Activated T-cell treated with anti-CD3 and anti-CD28 coated beads, Interleukin-2, amount 50 U/mL, for 24 hours (primary cell): ENCODE results near the gene BIRC2.
A peak's percentile ranks its signal among the peaks of the same experiment; 100 is the strongest.

ENCODE experiments used
- DNase-seq: peaks from one replicate; pipeline ENCODE4 v3.0.0-alpha.2; 2020
- H3K27ac Mint-ChIP-seq: 2 replicates; pipeline ENCODE4 v1.8.0; 2020; ENCODE audit warnings: mild to moderate bottlenecking, mixed read lengths
- H3K27me3 Mint-ChIP-seq: 2 replicates; pipeline ENCODE4 v1.8.0; 2020; ENCODE audit warnings: mixed read lengths
- H3K36me3 Mint-ChIP-seq: 2 replicates; pipeline ENCODE4 v1.8.0; 2020; ENCODE audit warnings: low read depth, mixed read lengths
- H3K4me1 Mint-ChIP-seq: 2 replicates; pipeline ENCODE4 v1.8.0; 2020; ENCODE audit warnings: low read depth, mixed read lengths
- H3K4me3 Mint-ChIP-seq: 2 replicates; pipeline ENCODE4 v1.8.0; 2020; ENCODE audit warnings: mild to moderate bottlenecking, moderate library complexity, mixed read lengths
- H3K9me3 Mint-ChIP-seq: 2 replicates; pipeline ENCODE4 v1.8.0; 2020; ENCODE audit warnings: mixed read lengths

BIRC2 gene

DNA sequence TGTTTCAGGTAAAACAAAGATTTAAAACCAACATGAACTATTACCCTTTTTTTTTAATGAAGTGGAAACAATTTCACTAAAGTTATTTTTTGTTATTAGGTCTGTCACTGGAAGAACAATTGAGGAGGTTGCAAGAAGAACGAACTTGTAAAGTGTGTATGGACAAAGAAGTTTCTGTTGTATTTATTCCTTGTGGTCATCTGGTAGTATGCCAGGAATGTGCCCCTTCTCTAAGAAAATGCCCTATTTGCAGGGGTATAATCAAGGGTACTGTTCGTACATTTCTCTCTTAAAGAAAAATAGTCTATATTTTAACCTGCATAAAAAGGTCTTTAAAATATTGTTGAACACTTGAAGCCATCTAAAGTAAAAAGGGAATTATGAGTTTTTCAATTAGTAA lies 30.9 kb downstream of the BIRC2 start:
- Mint-ChIP-seq H3K4me1 (peaks cover 35% of the 10 kb centered on the region), H3K9me3 (no peaks in the 10 kb centered on the region), H3K36me3 (peaks cover 72% of the 10 kb centered on the region), H3K27me3 (no peaks in the 10 kb centered on the region), H3K27ac (no peak overlapping the region), H3K4me3 (no peak overlapping the region)
- no peak for DNase-seq

DNA sequence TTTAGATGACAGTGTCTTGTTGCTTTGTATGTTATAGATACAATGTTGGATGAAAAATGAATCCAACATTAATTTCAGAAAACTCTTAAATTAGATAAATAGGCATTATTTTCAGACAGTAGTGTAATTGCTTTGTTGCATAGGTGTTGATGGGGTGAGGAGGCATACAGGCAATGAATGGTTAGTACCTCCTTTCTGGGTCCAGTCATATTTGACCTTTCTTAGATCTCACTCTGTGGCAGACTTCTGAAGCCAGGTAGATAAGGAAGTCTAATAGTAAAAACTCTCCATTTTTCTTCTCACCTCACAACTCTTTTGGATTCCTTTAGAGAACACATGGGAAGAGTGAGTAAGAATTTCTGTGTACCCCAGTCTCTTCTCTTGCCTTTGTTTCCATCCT lies 31.8 kb downstream of the BIRC2 start:
- Mint-ChIP-seq H3K4me3 (no peak overlapping the region), H3K9me3 (no peaks in the 10 kb centered on the region), H3K27ac (peak overlapping the region; percentile 56), H3K4me1 (peaks cover 33% of the 10 kb centered on the region), H3K36me3 (peaks cover 76% of the 10 kb centered on the region), H3K27me3 (no peaks in the 10 kb centered on the region)
- DNase-seq: no peak

DNA sequence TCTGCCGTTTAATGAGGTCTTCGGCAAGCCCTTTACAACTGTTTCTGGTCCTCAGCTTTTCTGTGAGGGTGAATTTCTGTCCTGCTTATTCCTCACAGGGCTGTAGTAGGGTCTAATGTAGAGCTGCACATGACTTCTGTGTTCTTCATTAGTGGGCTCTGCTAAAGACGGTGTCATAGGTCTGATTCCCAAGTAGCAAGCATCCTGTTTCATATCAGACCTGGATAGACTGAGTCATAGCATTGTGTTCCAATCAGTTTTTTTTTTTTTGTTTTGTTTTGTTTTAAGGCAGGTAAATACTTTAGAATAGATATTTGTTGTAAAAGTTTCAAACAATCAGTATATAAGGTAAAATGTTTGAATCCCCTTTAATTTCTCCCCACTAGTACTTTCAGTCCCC lies 35.4 kb downstream of the BIRC2 start:
- peak overlapping the region; percentile 9 for H3K27ac Mint-ChIP-seq
- H3K4me1 Mint-ChIP-seq: peaks cover 39% of the 10 kb centered on the region
- no peak overlapping the region for H3K4me3 Mint-ChIP-seq
- H3K9me3 Mint-ChIP-seq: no peaks in the 10 kb centered on the region
- DNase-seq: no peak
- peaks cover 84% of the 10 kb centered on the region for H3K36me3 Mint-ChIP-seq
- no peaks in the 10 kb centered on the region for H3K27me3 Mint-ChIP-seq

DNA sequence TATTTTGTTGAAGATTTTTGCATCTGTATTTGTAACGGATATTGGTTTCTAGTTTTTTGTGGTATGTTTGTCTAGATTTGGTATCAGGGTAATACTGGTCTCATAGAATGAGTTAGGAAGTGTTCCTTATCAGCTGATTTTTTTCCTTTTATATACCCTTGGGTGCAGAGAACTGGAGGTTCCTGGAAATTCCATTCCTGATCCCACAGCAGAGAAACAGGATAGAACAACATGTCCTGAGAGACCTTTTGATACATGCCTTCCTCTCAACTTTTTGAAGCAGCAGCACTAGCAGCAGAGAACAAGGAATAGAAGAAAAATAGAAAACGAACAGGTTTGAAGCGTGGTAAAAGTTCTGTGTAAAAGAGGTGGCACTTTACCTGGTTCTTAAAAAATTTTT lies 36.8 kb downstream of the BIRC2 start:
- no peaks in the 10 kb centered on the region for H3K27me3 Mint-ChIP-seq
- no peak overlapping the region for H3K4me3 Mint-ChIP-seq
- peaks cover 80% of the 10 kb centered on the region for H3K36me3 Mint-ChIP-seq
- DNase-seq: no peak
- no peak overlapping the region for H3K27ac Mint-ChIP-seq
- peaks cover 34% of the 10 kb centered on the region for H3K4me1 Mint-ChIP-seq
- no peaks in the 10 kb centered on the region for H3K9me3 Mint-ChIP-seq

DNA sequence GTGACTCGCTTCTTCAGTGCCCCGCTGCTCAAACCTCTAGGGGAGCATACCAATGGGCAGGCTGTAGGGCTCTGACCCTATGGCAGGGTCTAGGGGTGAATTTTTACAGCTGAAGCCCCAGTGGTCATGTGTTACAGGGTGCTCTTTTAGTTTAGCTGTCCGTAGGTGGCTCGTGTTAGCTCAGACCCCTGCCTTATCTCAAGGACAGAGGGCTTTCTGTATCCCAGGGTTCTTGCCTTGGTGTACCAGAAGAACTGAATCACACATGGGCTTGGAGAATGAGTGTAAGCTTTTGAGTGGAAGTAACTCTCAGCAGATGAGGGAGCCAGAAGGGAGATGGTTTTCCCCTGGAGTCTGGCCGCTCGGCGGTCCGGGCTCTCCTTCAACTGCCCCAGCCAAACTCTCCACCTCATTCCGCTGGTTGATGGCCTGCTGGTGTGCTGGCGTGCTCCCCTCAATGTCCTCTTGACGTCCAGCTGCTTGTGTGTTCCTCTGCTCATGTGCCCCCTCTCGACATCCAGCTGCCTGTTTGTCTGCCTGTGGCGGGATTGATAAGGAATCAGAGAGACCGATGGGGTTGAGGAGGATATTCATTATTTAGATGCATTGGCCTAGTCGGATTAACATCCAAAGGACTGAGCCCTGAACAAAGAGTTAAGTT lies 37.5 kb downstream of the BIRC2 start:
- no peak for DNase-seq
- Mint-ChIP-seq H3K4me1 (peaks cover 37% of the 10 kb centered on the region), H3K27me3 (no peaks in the 10 kb centered on the region), H3K4me3 (no peak overlapping the region), H3K27ac (peak overlapping the region; percentile 53), H3K9me3 (no peaks in the 10 kb centered on the region), H3K36me3 (peaks cover 80% of the 10 kb centered on the region)

DNA sequence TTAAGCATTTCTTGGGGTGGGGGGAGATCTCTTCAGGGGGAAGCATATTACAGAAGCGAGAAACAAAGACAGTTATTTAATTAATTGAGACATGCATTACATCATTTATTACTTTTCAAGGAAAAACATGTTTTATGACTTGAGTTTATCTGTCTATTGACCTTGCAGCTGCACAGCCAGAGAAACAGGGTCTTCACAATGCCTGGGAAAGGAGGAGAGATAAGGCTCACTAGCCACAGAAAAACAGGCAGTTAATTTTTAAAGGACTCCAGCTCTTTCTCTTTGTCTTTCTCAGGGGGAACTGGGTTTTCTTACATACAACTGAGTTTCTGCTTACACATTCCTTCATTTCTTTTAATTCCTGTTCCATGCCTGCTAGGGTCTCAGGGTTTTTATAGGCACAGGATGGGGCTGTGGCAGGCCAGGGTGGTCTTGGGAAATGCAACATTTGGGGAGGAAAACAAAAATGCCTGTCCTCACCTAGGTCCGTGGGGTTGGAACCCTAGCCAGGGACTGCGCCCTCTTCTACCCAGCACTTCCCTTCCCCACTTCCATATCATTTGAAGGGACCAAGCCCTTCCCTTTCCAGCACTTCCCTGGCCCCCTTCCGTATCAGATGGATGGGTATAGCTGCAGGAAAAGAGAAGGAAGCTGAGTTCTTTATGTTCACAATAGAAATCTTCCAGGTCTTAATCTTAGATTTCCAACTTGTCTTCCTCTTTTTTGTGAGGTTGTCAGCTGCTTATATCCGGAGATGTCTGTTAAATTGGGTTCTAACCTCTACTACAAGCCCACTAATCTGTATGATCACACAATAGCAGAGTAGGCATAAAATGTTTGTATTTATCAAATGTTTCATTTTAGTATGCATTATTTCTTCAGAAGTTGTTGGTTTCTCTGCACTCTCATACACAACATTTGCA lies 38.3 kb downstream of the BIRC2 start:
- peak overlapping the region; percentile 53 for H3K27ac Mint-ChIP-seq
- peaks cover 74% of the 10 kb centered on the region for H3K36me3 Mint-ChIP-seq
- H3K4me3 Mint-ChIP-seq: no peak overlapping the region
- H3K27me3 Mint-ChIP-seq: no peaks in the 10 kb centered on the region
- no peak for DNase-seq
- peaks cover 40% of the 10 kb centered on the region for H3K4me1 Mint-ChIP-seq
- H3K9me3 Mint-ChIP-seq: no peaks in the 10 kb centered on the region

DNA sequence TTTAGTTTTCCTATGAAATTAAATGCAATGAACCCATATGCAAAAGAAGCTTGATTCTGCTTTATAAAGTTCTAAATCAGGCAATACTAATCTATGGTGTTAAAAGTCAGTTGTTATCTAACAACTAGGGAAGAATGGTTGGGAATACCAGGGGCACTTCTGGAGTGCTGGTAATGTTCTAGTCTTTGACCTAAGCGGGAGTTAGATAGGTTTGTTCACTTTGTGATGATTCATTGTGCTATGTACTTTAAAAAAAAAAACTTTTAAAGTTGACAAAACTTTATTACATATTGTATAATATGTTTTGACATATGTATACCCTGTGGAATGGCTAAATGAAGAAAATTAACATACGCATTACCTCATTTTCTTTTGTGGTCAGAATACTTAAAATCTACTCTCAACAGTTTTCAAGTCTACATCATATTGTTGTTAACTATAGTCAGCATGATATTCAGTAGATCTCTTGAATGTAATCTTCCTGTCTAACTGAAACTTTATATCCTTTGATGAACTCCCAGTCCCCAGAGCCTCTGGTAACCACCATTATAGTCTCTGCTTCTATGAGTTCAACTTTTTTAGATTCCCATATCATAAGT lies 39.2 kb downstream of the BIRC2 start:
- peak overlapping the region; percentile 34 for H3K27ac Mint-ChIP-seq
- no peak for DNase-seq

DNA sequence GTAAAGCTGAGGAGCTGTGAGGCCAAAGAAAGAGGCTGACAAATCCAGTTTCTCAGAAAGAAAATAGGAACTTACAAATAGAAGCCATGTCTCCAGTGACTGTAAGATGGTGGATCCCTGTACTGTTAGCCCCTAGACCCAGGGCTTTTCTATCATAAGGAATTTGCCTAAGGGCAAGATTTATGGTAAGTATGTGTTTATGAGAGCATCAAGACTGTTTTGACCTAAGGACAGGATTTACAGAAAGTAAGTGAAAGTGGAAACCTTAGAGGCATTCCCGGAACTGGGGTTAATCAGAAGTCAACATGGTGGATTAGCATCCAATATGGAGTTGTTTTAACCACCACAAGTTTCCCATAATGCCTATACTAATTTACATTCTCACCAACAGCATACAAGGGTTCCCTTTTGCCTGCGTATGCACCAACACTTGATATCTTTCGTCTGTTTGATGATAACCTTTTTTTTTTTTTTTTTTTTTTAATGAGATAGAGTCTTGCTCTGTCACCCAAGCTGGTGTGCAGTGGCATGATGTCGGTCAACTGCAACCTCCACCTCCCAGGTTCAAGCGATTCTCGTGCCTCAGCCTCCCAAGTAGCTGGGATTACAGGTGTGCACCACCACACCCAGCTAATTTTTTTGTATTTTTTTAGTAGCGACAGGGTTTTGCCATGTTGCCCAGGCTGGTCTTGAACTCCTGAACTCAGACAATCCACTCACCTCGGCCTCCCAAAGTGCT lies 40.2 kb downstream of the BIRC2 start:
- H3K36me3 Mint-ChIP-seq: peaks cover 76% of the 10 kb centered on the region
- H3K4me3 Mint-ChIP-seq: no peak overlapping the region
- H3K27me3 Mint-ChIP-seq: no peaks in the 10 kb centered on the region
- DNase-seq: no peak
- H3K9me3 Mint-ChIP-seq: no peaks in the 10 kb centered on the region
- H3K4me1 Mint-ChIP-seq: peaks cover 47% of the 10 kb centered on the region
- H3K27ac Mint-ChIP-seq: peak overlapping the region; percentile 34

More for the DNA sequence above, 39.2 kb downstream of the BIRC2 start:
- Mint-ChIP-seq H3K9me3 (no peaks in the 10 kb centered on the region), H3K36me3 (peaks cover 73% of the 10 kb centered on the region), H3K4me1 (peaks cover 45% of the 10 kb centered on the region), H3K4me3 (no peak overlapping the region), H3K27me3 (no peaks in the 10 kb centered on the region)

DNA sequence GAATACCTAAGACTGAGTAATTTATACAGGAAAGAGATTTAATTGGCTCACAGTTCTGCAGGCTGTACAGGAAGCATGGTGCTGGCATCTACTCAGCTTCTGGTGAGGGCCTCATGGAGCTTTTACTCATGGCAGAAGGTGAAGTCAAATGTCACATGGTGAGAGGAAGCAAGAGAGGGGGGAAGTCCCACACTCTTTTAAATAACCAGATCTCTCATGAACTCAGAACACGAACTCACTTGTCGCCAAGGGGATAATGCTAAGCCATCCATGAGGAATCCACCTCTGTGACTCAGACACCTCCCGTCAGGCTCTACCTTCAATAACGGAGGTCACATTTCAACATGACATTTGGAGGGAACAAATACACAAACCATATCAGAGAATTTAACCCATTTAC lies 42.2 kb downstream of the BIRC2 start:
- H3K4me3 Mint-ChIP-seq: no peak overlapping the region
- peaks cover 59% of the 10 kb centered on the region for H3K4me1 Mint-ChIP-seq
- no peak for DNase-seq
- peaks cover 84% of the 10 kb centered on the region for H3K36me3 Mint-ChIP-seq
- no peaks in the 10 kb centered on the region for H3K9me3 Mint-ChIP-seq
- H3K27ac Mint-ChIP-seq: peak overlapping the region; percentile 52
- no peaks in the 10 kb centered on the region for H3K27me3 Mint-ChIP-seq

DNA sequence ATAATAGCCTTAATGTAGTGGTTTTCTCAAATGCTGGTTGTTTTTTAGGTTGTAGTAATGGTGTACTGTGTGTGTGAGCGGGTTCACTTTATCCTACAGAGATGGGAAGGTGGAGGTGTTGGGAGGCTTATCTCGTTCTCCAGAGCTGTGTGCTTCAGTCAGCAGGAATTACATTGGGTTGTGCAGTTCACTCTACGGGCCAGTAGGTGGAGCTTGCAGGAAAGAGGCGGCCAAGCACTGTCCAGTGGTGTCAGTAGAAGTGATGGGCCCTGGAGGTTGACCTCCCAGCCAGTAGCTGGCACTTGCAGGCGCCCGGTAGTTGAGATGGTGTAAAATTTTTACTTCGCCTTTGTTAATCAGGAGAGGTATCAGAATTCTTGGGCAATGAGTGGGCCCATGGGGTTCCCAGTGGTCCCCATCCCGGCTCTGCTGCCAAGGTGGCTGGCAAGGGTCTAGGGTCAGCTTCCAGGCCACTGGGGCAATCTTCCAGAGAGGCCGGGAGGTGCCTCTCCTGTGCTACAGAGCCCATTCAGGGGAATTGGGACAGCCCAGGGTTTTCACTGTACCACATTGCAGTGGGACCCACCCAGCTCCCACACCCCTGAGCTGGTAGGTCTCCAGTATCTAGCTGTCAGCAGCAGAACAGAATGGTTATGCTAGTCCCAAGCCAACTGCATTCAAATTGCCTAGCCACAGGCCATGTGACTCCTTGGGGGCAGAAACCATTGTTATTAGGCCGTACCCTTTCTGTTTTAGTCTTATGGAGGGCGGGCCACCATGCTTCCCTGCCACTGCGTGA lies 43.9 kb downstream of the BIRC2 start:
- peak; percentile 64 for DNase-seq

DNA sequence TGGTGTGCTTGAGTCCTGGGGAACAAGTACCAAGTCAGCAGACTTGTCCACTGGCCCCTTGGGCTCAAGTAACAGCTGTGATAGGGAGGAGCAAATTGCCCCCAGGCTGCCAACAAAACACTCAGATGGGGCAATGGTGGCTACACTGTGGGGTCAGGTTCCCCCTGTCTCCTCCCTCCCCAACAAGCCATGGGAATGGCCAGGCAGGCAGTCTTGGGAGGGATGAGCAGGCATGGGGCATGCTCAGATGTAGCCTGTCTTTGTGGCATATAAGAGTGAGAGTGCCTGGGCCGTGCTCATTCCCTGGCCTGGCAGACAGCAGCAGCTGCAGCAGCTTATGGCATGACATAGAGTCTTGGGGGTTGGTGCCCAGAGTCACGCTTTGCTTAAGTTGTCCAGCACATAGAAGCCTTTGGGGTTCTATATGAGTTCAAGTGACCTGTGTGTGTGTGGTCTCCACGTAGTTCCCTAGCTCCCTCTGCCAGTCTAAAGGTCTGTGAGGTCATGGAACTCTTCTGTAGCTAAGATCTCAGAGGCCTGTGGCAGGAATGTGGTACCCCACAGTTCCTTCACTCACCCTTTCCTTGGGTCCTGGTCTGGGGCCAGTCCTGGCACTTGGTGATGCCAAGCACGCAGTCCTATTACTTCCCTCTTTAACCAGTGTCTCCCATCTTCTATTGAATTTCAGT lies 44.7 kb downstream of the BIRC2 start:
- H3K36me3 Mint-ChIP-seq: peaks cover 82% of the 10 kb centered on the region

More for the DNA sequence above, 43.9 kb downstream of the BIRC2 start:
- peaks cover 81% of the 10 kb centered on the region for H3K36me3 Mint-ChIP-seq
- H3K4me3 Mint-ChIP-seq: no peak overlapping the region
- H3K9me3 Mint-ChIP-seq: no peaks in the 10 kb centered on the region
- peaks cover 56% of the 10 kb centered on the region for H3K4me1 Mint-ChIP-seq
- no peaks in the 10 kb centered on the region for H3K27me3 Mint-ChIP-seq
- H3K27ac Mint-ChIP-seq: peak overlapping the region; percentile 60

DNA sequence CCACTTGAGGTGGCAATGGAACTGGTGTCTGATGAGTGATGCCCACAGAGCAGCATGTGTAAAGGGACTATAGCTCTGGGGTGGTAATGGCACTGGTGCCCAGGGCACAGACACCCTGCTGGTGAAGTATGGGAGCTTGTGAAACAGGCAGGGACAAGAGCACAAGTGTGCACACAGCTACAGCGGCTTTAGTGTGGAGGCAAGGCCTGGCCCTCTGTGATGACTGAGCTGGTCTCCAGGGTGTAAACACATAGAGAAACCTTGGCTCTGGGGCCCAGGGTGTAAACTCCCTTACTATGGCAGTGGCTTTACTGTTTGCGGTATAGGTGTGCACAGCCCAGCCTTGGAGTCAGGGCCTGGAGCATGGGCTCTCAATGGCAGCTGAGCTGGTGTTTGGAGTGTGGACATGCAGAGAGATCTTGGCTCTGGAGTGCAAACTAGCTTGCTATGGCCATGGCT lies 46.3 kb downstream of the BIRC2 start:
- Mint-ChIP-seq H3K27me3 (no peaks in the 10 kb centered on the region), H3K36me3 (peaks cover 86% of the 10 kb centered on the region), H3K27ac (peak overlapping the region; percentile 78), H3K4me1 (peaks cover 68% of the 10 kb centered on the region), H3K9me3 (no peaks in the 10 kb centered on the region), H3K4me3 (no peak overlapping the region)
- DNase-seq: no peak

More for the DNA sequence above, 44.7 kb downstream of the BIRC2 start:
- DNase-seq: no peak
- H3K27me3 Mint-ChIP-seq: no peaks in the 10 kb centered on the region
- H3K4me3 Mint-ChIP-seq: no peak overlapping the region
- peak overlapping the region; percentile 60 for H3K27ac Mint-ChIP-seq
- H3K4me1 Mint-ChIP-seq: peaks cover 57% of the 10 kb centered on the region
- H3K9me3 Mint-ChIP-seq: no peaks in the 10 kb centered on the region

DNA sequence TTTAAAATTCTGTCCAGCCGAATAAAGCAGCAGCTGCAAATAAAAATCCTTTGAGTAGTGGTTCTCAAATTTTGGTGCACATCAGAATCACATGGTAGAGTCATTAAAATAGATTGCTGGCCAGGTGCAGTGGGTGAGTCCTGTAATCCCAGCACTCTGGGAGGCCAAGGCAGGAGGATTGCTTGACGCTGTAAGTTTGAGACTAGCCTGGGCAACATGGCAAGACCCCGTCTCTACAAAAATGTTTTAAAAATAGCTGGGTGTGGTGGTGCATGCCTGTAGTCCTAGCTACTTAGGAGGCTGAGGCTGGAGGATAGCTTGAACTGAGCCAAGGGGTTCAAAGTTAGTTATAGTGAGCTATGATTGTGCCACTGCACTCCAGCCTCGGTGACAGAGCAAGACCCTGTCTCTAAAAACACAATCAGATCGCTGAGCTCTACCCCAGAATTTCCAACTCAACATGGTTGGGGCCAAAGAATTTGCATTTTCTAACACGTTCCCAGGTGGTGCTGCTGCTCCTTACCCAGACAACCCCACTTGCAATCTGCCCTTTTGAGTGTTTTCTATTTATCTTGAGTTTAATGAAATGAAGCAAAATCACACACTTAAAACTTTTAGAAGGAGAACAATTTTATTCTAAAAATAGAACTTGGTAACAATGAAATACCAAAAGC lies 48.8 kb downstream of the BIRC2 start:
- no peak for DNase-seq
- no peaks in the 10 kb centered on the region for H3K27me3 Mint-ChIP-seq
- H3K4me3 Mint-ChIP-seq: peak overlapping the region; percentile 4
- peaks cover 93% of the 10 kb centered on the region for H3K36me3 Mint-ChIP-seq
- H3K9me3 Mint-ChIP-seq: no peaks in the 10 kb centered on the region
- peaks cover 68% of the 10 kb centered on the region for H3K4me1 Mint-ChIP-seq
- peak overlapping the region; percentile 82 for H3K27ac Mint-ChIP-seq
